ENCODE data around the gene PHLDA2.

Gene PHLDA2

GRCh38 chr11:2934611-2935239, 5.5 kb upstream of the PHLDA2 start:
- Histone ChIP-seq H3K4me3 (ENCODE audit: low read depth, low read length) (no peak overlapping the region), H3K9me3 (ENCODE audit: control insufficient read depth, insufficient read depth, low read depth, low read length) (peaks cover 29% of the 10 kb centered on the region), H3K9ac (ENCODE audit: low read length) (no peak overlapping the region), H3K36me3 (ENCODE audit: control insufficient read depth, insufficient read depth, low read length) (no peaks in the 10 kb centered on the region), H3K27ac (ENCODE audit: low read depth, low read length) (no peak overlapping the region), H3K4me1 (ENCODE audit: control insufficient read depth, insufficient read depth, low read length) (peaks cover 12% of the 10 kb centered on the region), H3K27me3 (ENCODE audit: control insufficient read depth, insufficient read depth, low read length) (peaks cover 3% of the 10 kb centered on the region; the same call in 1 of the 2 replicates)

- H3K27ac ChIP-seq (ENCODE audit: low read depth, low read length): no peak overlapping the region
- peaks cover 8% of the 10 kb centered on the region for H3K27me3 ChIP-seq (ENCODE audit: control insufficient read depth, insufficient read depth, low read length)
- H3K4me1 ChIP-seq (ENCODE audit: control insufficient read depth, insufficient read depth, low read length): peaks cover 12% of the 10 kb centered on the region
- peaks cover 23% of the 10 kb centered on the region for H3K9me3 ChIP-seq (ENCODE audit: control insufficient read depth, insufficient read depth, low read depth, low read length)
- H3K9ac ChIP-seq (ENCODE audit: low read length): no peak overlapping the region
- H3K36me3 ChIP-seq (ENCODE audit: control insufficient read depth, insufficient read depth, low read length): no peaks in the 10 kb centered on the region
- H3K4me3 ChIP-seq (ENCODE audit: low read depth, low read length): no peak overlapping the region
Measured at GRCh38 chr11:2934021-2934550, 4.9 kb upstream of the PHLDA2 start.

GRCh38 chr11:2933375-2934020, 4.3 kb upstream of the PHLDA2 start:
- Histone ChIP-seq H3K36me3 (ENCODE audit: control insufficient read depth, insufficient read depth, low read length) (no peaks in the 10 kb centered on the region), H3K27ac (ENCODE audit: low read depth, low read length) (no peak overlapping the region), H3K4me3 (ENCODE audit: low read depth, low read length) (no peak overlapping the region), H3K9me3 (ENCODE audit: control insufficient read depth, insufficient read depth, low read depth, low read length) (peaks cover 17% of the 10 kb centered on the region), H3K9ac (ENCODE audit: low read length) (no peak overlapping the region), H3K27me3 (ENCODE audit: control insufficient read depth, insufficient read depth, low read length) (peaks cover 14% of the 10 kb centered on the region), H3K4me1 (ENCODE audit: control insufficient read depth, insufficient read depth, low read length) (peaks cover 12% of the 10 kb centered on the region)

GRCh38 chr11:2932850-2933251, 3.6 kb upstream of the PHLDA2 start:
- Histone ChIP-seq H3K4me3 (ENCODE audit: low read depth, low read length) (no peak overlapping the region), H3K9ac (ENCODE audit: low read length) (no peak overlapping the region)

GRCh38 chr11:2931771-2932738, 2.8 kb upstream of the PHLDA2 start:
- no peak overlapping the region for H3K27ac ChIP-seq (ENCODE audit: low read depth, low read length)
- H3K27me3 ChIP-seq (ENCODE audit: control insufficient read depth, insufficient read depth, low read length): peaks cover 29% of the 10 kb centered on the region
- H3K4me1 ChIP-seq (ENCODE audit: control insufficient read depth, insufficient read depth, low read length): peaks cover 25% of the 10 kb centered on the region
- H3K4me3 ChIP-seq (ENCODE audit: low read depth, low read length): no peak overlapping the region
- H3K9me3 ChIP-seq (ENCODE audit: control insufficient read depth, insufficient read depth, low read depth, low read length): peaks cover 6% of the 10 kb centered on the region
- H3K36me3 ChIP-seq (ENCODE audit: control insufficient read depth, insufficient read depth, low read length): no peaks in the 10 kb centered on the region
- no peak overlapping the region for H3K9ac ChIP-seq (ENCODE audit: low read length)

More at GRCh38 chr11:2932850-2933251, 3.6 kb upstream of the PHLDA2 start:
- no peak overlapping the region for H3K27ac ChIP-seq (ENCODE audit: low read depth, low read length)
- H3K4me1 ChIP-seq (ENCODE audit: control insufficient read depth, insufficient read depth, low read length): peaks cover 17% of the 10 kb centered on the region
- no peaks in the 10 kb centered on the region for H3K36me3 ChIP-seq (ENCODE audit: control insufficient read depth, insufficient read depth, low read length)
- peaks cover 14% of the 10 kb centered on the region for H3K9me3 ChIP-seq (ENCODE audit: control insufficient read depth, insufficient read depth, low read depth, low read length)
- H3K27me3 ChIP-seq (ENCODE audit: control insufficient read depth, insufficient read depth, low read length): peaks cover 21% of the 10 kb centered on the region

- Histone ChIP-seq H3K9ac (ENCODE audit: low read length) (no peak overlapping the region), H3K36me3 (ENCODE audit: control insufficient read depth, insufficient read depth, low read length) (no peaks in the 10 kb centered on the region), H3K9me3 (ENCODE audit: control insufficient read depth, insufficient read depth, low read depth, low read length) (peaks cover under 1% of the 10 kb centered on the region; the same call in 1 of the 2 replicates), H3K4me1 (ENCODE audit: control insufficient read depth, insufficient read depth, low read length) (peaks cover 30% of the 10 kb centered on the region), H3K27me3 (ENCODE audit: control insufficient read depth, insufficient read depth, low read length) (peaks cover 32% of the 10 kb centered on the region), H3K27ac (ENCODE audit: low read depth, low read length) (no peak overlapping the region), H3K4me3 (ENCODE audit: low read depth, low read length) (no peak overlapping the region)
Measured at GRCh38 chr11:2931420-2931746, 2.2 kb upstream of the PHLDA2 start.

- no peaks in the 10 kb centered on the region for H3K9me3 ChIP-seq (ENCODE audit: control insufficient read depth, insufficient read depth, low read depth, low read length)
- peak overlapping the region; percentile 10; the same call in 1 of the 2 replicates for H3K27ac ChIP-seq (ENCODE audit: low read depth, low read length)
- H3K36me3 ChIP-seq (ENCODE audit: control insufficient read depth, insufficient read depth, low read length): no peaks in the 10 kb centered on the region
- peaks cover 30% of the 10 kb centered on the region for H3K4me1 ChIP-seq (ENCODE audit: control insufficient read depth, insufficient read depth, low read length)
- H3K4me3 ChIP-seq (ENCODE audit: low read depth, low read length): peak overlapping the region; percentile 49
- peak overlapping the region; percentile 34 for H3K9ac ChIP-seq (ENCODE audit: low read length)
- H3K27me3 ChIP-seq (ENCODE audit: control insufficient read depth, insufficient read depth, low read length): peaks cover 32% of the 10 kb centered on the region
Measured at GRCh38 chr11:2930704-2931419, 1.6 kb upstream of the PHLDA2 start.

- Histone ChIP-seq H3K4me1 (ENCODE audit: control insufficient read depth, insufficient read depth, low read length) (peaks cover 30% of the 10 kb centered on the region), H3K9ac (ENCODE audit: low read length) (peak overlapping the region; percentile 80), H3K27me3 (ENCODE audit: control insufficient read depth, insufficient read depth, low read length) (peaks cover 32% of the 10 kb centered on the region), H3K4me3 (ENCODE audit: low read depth, low read length) (peak overlapping the region; percentile 49), H3K27ac (ENCODE audit: low read depth, low read length) (peak overlapping the region; percentile 10; the same call in 1 of the 2 replicates), H3K9me3 (ENCODE audit: control insufficient read depth, insufficient read depth, low read depth, low read length) (no peaks in the 10 kb centered on the region), H3K36me3 (ENCODE audit: control insufficient read depth, insufficient read depth, low read length) (no peaks in the 10 kb centered on the region)
Measured at GRCh38 chr11:2929950-2930703, 907 bp upstream of the PHLDA2 start.

GRCh38 chr11:2929531-2929949, 320 bp upstream of the PHLDA2 start:
- Histone ChIP-seq H3K4me1 (ENCODE audit: control insufficient read depth, insufficient read depth, low read length) (peaks cover 30% of the 10 kb centered on the region), H3K27me3 (ENCODE audit: control insufficient read depth, insufficient read depth, low read length) (peaks cover 32% of the 10 kb centered on the region), H3K36me3 (ENCODE audit: control insufficient read depth, insufficient read depth, low read length) (no peaks in the 10 kb centered on the region), H3K4me3 (ENCODE audit: low read depth, low read length) (peak overlapping the region; percentile 49), H3K9me3 (ENCODE audit: control insufficient read depth, insufficient read depth, low read depth, low read length) (no peaks in the 10 kb centered on the region), H3K27ac (ENCODE audit: low read depth, low read length) (peak overlapping the region; percentile 2; the same call in 1 of the 2 replicates), H3K9ac (ENCODE audit: low read length) (peak overlapping the region; percentile 80)
